AG04449 (cell line): ENCODE data around the gene XYLT1.

ENCODE experiments used
- CTCF ChIA-PET: fragments of 350-600 bp; formaldehyde crosslinking; extraction: SDS; loops from one replicate; lab custom pipeline; 2021; ENCODE audit warnings: antibody characterized with exemption; lab: Yijun Ruan, JAX
- POLR2A ChIA-PET: fragments of 400-600, 350-600 bp; formaldehyde crosslinking; extraction: SDS; loops from one replicate; lab custom pipeline; 2020; ENCODE audit warnings: antibody characterized with exemption, inconsistent platforms; lab: Yijun Ruan, JAX
- DNase-seq: peaks from one replicate; pipeline ENCODE4 v3.0.0-alpha.2; 2010; ENCODE audit warnings: low read depth, low spot score
- H3K4me3 ChIP-seq: 2 replicates; pipeline ENCODE4 v1.5.1; 2011; ENCODE audit warnings: low read depth, mild to moderate bottlenecking, control low read depth, low read length
- TF ChIP-seq, protein P1 (sequence below): IDR thresholded peaks from one replicate; pipeline ENCODE4 v1.5.1; 2011; ENCODE audit warnings: mild to moderate bottlenecking, moderate library complexity, low read length, control low read depth, inconsistent platforms; ENCODE audit not compliant: insufficient read depth; ENCODE audit errors: missing control alignments

The XYLT1 gene

DNA sequence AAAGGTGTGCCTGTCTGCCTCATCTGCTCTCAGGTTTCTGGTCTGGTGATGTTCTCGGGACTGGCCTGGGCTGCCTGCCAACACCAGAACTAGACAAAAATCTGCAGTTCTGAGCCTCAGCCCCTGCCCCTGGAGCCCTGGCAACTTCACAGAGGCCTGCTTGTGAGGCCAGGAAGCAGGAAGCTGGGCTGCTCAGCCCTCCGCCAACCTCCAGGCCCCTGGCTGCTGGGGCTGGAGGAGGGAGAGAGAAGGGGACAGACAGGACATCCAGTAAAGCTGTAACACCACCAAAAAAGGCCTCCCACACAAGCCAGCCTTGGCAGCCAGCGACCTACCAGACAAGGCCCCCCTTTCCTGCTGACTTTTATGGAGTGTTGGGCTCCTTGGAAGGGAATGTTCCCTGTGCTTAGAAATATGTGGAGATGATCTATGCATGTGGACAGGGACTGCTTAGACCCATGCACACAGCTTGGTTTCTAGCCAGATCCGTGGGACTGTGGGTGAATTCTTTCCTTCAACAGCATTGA, 157.6 kb downstream of the XYLT1 start:
- ChIA-PET CTCF (interaction anchor here (1.7 kb wide), 1 partner anchor 10 kb away, joined by 3 read pairs; no protein-coding TSS in a partner anchor), POLR2A (no interaction called here)
- no peak overlapping the region for H3K4me3 ChIP-seq
- peak; percentile 46 for DNase-seq
- TF ChIP-seq, protein P1, sequence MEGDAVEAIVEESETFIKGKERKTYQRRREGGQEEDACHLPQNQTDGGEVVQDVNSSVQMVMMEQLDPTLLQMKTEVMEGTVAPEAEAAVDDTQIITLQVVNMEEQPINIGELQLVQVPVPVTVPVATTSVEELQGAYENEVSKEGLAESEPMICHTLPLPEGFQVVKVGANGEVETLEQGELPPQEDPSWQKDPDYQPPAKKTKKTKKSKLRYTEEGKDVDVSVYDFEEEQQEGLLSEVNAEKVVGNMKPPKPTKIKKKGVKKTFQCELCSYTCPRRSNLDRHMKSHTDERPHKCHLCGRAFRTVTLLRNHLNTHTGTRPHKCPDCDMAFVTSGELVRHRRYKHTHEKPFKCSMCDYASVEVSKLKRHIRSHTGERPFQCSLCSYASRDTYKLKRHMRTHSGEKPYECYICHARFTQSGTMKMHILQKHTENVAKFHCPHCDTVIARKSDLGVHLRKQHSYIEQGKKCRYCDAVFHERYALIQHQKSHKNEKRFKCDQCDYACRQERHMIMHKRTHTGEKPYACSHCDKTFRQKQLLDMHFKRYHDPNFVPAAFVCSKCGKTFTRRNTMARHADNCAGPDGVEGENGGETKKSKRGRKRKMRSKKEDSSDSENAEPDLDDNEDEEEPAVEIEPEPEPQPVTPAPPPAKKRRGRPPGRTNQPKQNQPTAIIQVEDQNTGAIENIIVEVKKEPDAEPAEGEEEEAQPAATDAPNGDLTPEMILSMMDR: no peak

DNA sequence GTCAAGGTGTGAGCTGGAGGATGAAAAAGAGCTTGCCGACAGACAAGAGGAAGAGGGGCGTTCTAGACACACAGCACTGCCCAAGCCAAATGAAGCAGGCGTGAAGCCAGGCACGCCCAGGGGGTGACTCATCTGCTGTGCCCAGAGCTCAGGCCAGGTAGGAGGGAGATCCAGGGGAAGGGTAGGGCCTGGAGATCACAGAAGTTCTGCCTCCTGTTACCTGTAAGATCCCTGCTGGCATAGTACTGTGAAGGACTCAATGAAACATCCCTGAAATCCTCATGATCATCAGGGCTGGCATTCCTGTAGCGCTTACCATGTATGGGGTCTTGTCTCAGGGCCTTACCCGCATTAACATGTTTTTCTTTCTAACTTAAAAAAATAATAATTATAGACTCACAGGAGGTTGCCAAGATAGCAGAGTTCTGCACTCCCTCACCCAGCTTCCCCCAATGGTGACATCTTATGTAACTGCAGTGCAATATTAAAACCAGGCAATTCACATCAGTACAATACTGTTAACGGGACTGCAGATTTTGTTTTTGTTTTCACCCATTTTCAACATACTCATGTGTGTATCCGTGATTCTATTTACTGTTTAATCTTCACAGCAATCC, 158.6 kb downstream of the XYLT1 start:
- POLR2A ChIA-PET: no interaction called here
- DNase-seq: no peak
- TF ChIP-seq, protein P1: no peak
- CTCF ChIA-PET: interaction anchor here (1.7 kb wide), 1 partner anchor 9 kb away, joined by 3 read pairs; no protein-coding TSS in a partner anchor
- H3K4me3 ChIP-seq: no peak overlapping the region

- ChIA-PET CTCF (interaction anchor here (1.5 to 1.7 kb wide), 2 partner anchors 9 to 12 kb away, joined by 3 to 4 read pairs; no protein-coding TSS in a partner anchor), POLR2A (no interaction called here)
- no peak overlapping the region for H3K4me3 ChIP-seq
- TF ChIP-seq, protein P1: no peak
- DNase-seq: no peak
Observed at GRCh38 chr16:17311333-17312093, 159.2 kb downstream of the XYLT1 start.

DNA sequence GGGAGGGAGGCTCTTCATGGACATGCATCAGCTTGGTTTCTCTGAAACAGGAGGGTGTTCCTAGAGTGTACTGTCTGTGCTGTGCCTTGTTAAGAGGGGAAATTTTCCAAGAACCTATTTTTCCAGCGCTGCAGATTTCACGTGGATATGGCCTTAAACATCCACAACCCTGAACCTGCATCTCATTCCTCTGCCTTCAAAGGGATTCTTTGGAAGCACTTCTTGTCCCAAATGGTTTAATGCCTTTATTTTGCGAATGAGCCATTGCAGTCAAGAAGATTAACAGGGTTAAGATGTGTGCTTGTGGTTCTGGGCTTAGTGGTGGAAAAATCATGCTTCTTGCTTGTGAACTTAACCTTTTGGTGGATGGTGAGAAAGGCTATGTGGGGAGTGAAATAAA, 161.2 kb downstream of the XYLT1 start:
- DNase-seq: no peak
- ChIA-PET POLR2A (no interaction called here), CTCF (no interaction called here)
- TF ChIP-seq, protein P1: no peak
- no peak overlapping the region for H3K4me3 ChIP-seq

DNA sequence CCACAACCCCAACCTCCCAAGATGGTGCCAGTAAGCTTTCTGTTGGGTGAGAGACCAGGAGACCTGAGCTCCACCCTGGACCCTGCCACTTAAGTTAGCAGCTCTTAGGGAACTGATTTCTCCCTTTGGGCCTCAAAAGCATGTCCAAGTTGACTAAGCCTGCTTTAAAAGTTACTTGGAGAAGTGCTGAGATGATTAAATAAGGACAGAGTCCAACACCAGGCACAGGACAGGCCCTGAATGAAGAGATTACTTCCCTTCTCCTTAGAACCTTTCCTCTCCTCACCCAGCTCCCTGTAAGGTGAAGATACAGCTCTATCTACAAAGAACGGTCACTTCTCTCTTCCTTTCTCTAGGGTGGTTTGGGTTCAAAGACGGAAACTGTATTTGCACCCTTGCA, 162.6 kb downstream of the XYLT1 start:
- H3K4me3 ChIP-seq: no peak overlapping the region
- no peak for DNase-seq
- CTCF ChIA-PET: no interaction called here
- POLR2A ChIA-PET: no interaction called here
- TF ChIP-seq, protein P1: no peak

GRCh38 chr16:17307504-17307903, 163.3 kb downstream of the XYLT1 start:
- ChIA-PET POLR2A (no interaction called here), CTCF (no interaction called here)
- TF ChIP-seq, protein P1: no peak
- H3K4me3 ChIP-seq: no peak overlapping the region
- DNase-seq: no peak
